Stimulated activated CD4-positive, alpha-beta T cell treated with anti-CD3 and anti-CD28 coated beads, Interleukin-12 subunit alpha, Interleukin-12 subunit beta, amount 100 ng/mL, for 24 hours (primary cell): ENCODE results near the gene PTPN14.

Source experiments
- DNase-seq, 2 experiments: peaks; one replicate each; pipeline ENCODE4 v3.0.0-alpha.2; 2020; ENCODE audit warnings: low read depth in 2 of 2

PTPN14 gene

DNA sequence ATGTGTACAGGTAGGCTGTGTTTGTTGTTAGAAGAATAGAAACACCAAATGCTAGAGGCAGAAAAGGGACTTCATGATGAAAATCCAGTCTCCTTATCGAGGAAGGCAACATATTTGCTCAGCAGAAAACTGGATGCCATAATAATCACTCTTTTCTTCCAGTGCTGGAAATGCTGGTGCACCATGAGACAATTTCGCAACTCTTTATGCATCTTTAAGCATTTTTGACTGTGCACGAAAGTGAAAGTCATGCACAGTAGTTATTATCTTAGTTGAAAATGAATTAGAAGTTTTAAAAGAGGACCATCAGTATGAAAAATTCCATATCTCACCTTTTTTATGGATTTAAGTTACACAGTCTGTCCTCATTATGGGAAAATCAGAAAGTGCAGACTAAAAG lies 241.4 kb downstream of the PTPN14 start:
- no peak for DNase-seq

GRCh38 chr1:214306269-214306668 lies 245.1 kb downstream of the PTPN14 start:
- DNase-seq: no peak

DNA sequence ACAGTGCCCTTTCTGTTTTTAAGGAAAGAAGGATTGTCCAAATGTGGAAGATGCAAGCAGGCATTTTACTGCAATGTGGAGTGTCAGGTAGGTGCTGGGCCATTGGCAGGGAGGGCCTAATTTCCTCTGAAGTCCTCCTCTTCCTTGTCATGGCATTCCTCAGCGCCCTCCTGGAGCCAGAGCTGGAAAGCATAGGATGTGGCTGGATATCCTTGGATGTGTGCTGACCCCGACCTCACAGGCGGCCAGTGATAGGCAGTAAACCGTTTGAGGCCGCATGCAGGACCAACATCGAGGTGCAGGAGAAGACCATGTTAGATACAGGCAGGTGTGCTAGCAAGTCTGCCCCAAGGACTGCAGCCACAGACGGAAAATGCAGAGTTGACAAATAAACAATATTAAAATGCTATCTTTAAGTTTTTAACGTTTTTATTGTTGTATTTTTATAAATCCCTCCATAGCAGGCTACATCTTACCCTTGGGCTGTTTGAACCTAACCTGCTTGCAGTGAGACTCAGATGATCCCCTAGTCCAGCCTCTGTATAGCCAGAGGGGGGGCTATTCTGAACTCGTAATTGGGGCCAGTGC lies 246.1 kb downstream of the PTPN14 start:
- no peak for DNase-seq

DNA sequence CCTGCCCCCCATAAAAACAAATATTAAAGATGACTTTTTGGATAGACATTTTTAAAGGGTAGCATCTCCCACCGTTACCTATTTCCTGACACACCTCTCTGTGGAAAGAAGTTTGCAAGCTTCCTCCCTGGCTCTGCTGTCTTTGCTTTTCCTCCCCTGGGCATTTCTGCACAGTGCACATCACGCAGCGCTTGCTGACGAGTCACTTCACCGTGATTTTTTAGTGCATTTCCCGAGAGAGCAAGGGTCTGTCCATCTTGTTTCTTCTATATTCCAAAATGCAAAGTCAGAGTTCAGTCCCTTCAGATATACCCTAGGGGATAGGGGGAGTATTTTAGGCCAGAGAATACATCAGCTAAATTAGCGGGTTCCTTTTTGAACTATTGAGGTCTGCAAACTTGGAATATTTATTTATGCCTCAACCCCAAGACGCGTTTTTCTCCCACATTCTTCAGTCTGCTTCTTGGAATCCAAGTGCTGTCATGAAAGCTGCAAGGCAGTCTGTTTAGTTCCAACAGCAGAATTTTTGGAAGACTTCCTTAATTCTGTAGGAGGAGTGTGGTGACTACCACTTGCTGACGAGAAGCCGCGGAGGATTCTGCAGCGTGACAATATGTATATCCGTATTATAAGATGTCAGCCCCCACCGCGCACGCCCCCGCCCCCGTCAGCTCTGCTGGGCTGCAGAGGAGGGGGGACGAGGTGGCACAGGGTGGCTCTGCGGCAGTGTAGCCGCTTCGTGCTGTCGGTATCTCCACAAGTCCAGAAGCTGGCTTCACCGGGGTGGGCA lies 248.1 kb downstream of the PTPN14 start:
- no peak for DNase-seq

DNA sequence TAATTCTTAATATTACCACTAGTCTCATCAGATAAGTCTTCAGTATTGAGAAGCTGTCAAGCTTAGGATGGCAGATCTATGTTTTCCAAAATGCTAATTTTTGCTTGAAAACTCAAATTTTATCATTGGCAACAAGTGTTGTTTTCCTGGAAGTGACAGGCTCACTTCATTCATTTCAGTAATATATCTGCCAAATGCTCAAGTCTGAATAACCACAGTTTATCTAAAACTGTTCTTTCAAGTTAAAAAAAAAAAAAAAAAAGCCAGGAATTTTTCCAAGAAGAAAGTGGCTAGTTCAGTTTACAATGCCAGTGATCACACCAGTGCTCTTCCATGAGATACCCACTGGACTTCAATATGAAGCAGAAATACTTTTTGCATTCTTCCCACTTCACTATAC lies 249.9 kb downstream of the PTPN14 start:
- no peak for DNase-seq

GRCh38 chr1:214300149-214300780 lies 251.1 kb downstream of the PTPN14 start:
- DNase-seq: no peak
